ENCODE data around the gene TOLLIP.

DNA sequence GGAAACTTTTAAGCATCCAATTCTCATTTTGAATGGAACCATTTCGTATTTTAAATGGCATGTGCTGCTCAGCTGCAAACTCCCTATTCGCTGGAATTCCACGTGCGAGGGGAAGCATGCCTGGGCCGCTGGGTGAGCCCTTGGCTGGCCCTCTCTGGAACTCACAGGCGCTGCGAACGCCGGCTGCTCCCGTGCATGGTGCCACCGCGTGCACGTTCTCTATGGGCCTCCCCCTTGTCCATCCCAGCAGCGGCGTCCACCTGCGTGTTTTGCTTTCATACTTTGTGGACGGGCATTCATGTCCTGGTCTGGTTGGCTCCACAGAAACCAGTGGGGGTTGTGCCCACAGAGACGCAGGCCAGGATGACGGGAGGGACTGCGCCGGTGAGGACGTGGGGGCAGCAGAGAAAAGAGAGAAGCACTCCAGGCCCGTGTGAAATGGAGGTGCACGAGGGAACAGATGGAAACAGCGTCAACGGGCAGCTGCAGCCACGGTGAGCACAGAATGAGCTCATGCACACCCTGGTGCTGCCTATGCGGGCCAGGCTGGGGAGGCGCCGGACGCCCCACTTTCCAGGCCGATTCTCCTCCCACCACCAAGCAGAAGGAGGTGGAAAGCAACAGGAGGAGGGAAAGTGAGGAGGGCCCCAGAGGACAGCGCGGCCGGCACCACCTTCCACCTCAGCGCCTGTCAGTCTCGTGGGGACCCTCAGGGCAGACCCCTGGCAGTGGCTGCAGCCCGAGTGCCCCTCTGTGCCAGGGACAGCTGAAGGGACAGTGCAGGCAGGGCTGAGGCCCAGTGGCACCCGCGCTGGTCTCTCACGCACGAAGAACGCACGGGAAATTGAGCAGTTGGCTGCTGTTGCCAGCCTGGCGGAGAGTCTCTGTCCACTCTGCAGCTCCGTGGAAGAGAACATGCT is 29.1 kb downstream of the TOLLIP start:
- no peak for TF ChIP-seq POLR2A (IDR thresholded peaks at IDR 0.05; ENCODE audit: low read depth, low read length)
- TF ChIP-seq TAF1 (IDR thresholded peaks at IDR 0.05; ENCODE audit: borderline replicate concordance, low read depth, low read length): no peak
- TF ChIP-seq POLR2AphosphoS5 (IDR thresholded peaks at IDR 0.05; ENCODE audit: low read depth, low read length): no peak
